ENCODE data around the gene QSER1. TPM values are rescaled to one million over a fixed set of nuclear protein-coding genes. Genes with fewer than 3 reads are reported as not detected.

Gene QSER1
- total and polyA plus RNA-seq, 2 experiments from 2014 or later = 4.5 to 32.1 TPM

DNA sequence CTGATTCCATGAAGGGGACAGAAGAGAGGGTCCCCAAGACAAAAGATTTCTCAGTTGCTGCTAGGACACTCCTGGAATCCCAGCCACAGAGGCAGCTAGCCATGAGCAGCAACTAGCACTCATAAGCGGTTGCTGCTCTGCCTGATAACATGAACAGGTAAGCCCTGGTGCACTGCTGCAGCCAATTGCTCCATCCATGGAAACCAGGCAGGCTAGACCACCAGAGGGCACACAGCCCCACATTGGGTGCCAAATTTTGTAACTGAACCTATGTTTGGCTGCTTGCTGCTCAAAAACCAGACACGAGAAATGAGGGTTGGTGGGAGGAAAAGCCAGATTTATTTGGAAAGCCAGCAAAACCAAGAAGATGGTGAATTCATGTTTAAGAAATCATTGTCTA lies 21.9 kb upstream of the QSER1 start:
- Histone ChIP-seq H3K27me3 (no peaks in the 10 kb centered on the region), H3K4me1 (ENCODE audit: low read depth) (no peaks in the 10 kb centered on the region), H3K27ac (no peak overlapping the region), H3K36me3 (no peaks in the 10 kb centered on the region), H3K9me3 (ENCODE audit: low read depth) (no peaks in the 10 kb centered on the region), H3K4me3 (no peak overlapping the region)
- TF ChIP-seq, protein P1, sequence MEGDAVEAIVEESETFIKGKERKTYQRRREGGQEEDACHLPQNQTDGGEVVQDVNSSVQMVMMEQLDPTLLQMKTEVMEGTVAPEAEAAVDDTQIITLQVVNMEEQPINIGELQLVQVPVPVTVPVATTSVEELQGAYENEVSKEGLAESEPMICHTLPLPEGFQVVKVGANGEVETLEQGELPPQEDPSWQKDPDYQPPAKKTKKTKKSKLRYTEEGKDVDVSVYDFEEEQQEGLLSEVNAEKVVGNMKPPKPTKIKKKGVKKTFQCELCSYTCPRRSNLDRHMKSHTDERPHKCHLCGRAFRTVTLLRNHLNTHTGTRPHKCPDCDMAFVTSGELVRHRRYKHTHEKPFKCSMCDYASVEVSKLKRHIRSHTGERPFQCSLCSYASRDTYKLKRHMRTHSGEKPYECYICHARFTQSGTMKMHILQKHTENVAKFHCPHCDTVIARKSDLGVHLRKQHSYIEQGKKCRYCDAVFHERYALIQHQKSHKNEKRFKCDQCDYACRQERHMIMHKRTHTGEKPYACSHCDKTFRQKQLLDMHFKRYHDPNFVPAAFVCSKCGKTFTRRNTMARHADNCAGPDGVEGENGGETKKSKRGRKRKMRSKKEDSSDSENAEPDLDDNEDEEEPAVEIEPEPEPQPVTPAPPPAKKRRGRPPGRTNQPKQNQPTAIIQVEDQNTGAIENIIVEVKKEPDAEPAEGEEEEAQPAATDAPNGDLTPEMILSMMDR (IDR thresholded peaks at IDR 0.05; ENCODE audit: low read depth, low read length) = peak; percentile 24
- DNase-seq (ENCODE audit: low read depth in 1 of 2, low spot score in 1 of 2) = peak; percentile 14 to 16

DNA sequence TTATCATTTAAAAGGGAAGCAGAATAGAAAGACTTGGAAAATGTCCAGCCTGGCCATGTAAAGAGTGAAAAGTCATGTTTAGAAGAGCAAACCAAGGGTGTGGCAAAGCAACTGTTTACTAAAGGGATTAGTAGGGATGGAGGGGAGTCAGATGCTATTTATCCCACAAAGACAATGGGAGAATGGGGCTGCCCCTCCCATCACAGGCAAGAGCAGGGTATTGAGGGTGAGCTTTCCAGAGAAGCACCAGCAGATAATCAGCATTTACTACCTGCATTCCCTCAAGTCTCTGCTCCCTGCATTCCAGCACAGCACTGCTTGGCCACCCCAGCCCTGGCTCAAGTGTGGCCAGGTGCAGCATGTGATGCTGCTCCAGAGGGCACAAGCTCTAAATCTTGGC lies 18.5 kb upstream of the QSER1 start:
- Histone ChIP-seq H3K9me3 (ENCODE audit: low read depth) (no peaks in the 10 kb centered on the region), H3K4me1 (ENCODE audit: low read depth) (no peaks in the 10 kb centered on the region), H3K4me3 (no peak overlapping the region), H3K27me3 (no peaks in the 10 kb centered on the region), H3K36me3 (no peaks in the 10 kb centered on the region), H3K27ac (no peak overlapping the region)
- TF ChIP-seq, protein P1 (IDR thresholded peaks at IDR 0.05; ENCODE audit: low read depth, low read length) = no peak
- no peak for DNase-seq (ENCODE audit: low read depth in 1 of 2, low spot score in 1 of 2)

DNA sequence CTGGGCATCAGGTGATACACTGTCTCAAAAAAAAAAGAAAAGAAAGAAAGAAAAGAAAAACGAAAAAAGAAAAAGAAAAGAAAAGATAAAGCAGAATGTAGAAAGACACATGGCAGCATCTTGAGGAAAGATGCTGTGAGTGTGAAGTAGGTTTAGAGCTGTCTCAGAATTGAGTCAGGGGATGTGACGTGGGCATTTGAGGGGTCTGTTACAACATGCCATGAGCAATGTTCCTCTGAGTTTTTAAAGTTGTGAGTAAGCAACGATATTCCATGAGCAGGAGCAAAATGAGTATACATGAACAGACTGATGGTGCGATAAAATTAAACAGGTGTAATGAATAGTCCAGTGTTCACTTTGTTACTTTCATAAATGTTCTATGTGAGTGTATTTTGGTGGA lies 11.3 kb upstream of the QSER1 start:
- H3K4me1 ChIP-seq (ENCODE audit: low read depth) = no peaks in the 10 kb centered on the region
- H3K27ac ChIP-seq = no peak overlapping the region
- DNase-seq (ENCODE audit: low read depth in 1 of 2, low spot score in 1 of 2) = no peak
- no peaks in the 10 kb centered on the region for H3K27me3 ChIP-seq
- TF ChIP-seq, protein P1 (IDR thresholded peaks at IDR 0.05; ENCODE audit: low read depth, low read length) = no peak
- H3K4me3 ChIP-seq = no peak overlapping the region
- H3K36me3 ChIP-seq = no peaks in the 10 kb centered on the region
- no peaks in the 10 kb centered on the region for H3K9me3 ChIP-seq (ENCODE audit: low read depth)

DNA sequence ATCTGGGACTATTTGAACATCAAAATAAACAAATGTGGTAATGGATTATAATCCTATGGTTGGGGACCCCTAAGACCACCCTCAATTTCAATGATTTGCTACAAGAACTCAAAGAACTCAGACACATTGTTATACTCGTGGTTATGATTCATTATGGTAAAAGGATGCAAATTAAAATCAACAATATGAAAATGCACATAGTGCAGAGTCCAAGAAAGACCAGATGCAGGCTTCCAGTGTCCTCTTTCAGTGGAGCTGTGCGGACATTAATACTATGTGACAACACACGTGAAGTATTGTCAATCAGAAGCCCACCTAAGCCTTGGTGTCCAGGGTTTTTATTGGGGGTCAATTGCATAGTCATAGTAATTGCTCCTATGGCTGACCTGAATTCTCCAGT lies 9.2 kb upstream of the QSER1 start:
- H3K9me3 ChIP-seq (ENCODE audit: low read depth) = no peaks in the 10 kb centered on the region
- H3K4me1 ChIP-seq (ENCODE audit: low read depth) = no peaks in the 10 kb centered on the region
- no peak overlapping the region for H3K27ac ChIP-seq
- no peaks in the 10 kb centered on the region for H3K27me3 ChIP-seq
- H3K36me3 ChIP-seq = no peaks in the 10 kb centered on the region
- TF ChIP-seq, protein P1 (IDR thresholded peaks at IDR 0.05; ENCODE audit: low read depth, low read length) = no peak
- no peak overlapping the region for H3K4me3 ChIP-seq
- no peak for DNase-seq (ENCODE audit: low read depth in 1 of 2, low spot score in 1 of 2)

DNA sequence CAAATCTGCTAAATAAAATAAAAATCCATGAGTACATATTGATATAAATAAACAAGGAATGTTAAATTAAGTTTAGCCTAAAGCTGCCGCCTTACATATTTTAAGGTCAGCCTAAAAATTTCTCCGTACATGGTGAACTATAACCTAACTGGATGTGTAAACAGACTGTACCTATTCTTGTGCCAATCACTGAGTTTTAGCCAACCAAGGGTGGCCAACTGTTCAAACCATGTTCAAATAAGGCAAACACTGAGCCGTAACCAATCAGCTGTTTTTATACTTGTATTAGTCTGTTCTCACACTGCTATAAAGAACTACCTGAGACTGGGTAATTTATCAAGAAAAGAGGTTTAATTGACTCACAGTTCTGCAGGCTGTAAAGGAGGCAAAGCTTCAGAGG lies 8.6 kb upstream of the QSER1 start:
- H3K9me3 ChIP-seq (ENCODE audit: low read depth) = no peaks in the 10 kb centered on the region
- H3K27me3 ChIP-seq = no peaks in the 10 kb centered on the region
- no peak overlapping the region for H3K27ac ChIP-seq
- no peak for DNase-seq (ENCODE audit: low read depth in 1 of 2, low spot score in 1 of 2)
- TF ChIP-seq, protein P1 (IDR thresholded peaks at IDR 0.05; ENCODE audit: low read depth, low read length) = no peak
- H3K4me3 ChIP-seq = no peak overlapping the region
- no peaks in the 10 kb centered on the region for H3K4me1 ChIP-seq (ENCODE audit: low read depth)
- no peaks in the 10 kb centered on the region for H3K36me3 ChIP-seq
